Lower lobe of right lung (tissue), 2 donors: ENCODE results near the gene DPYSL3. TPM values are rescaled to one million over a fixed set of nuclear protein-coding genes. Genes with fewer than 3 reads are reported as not detected.

ENCODE experiments used
- ATAC-seq, 2 donors: fragments of 200-7000 bp; cut with Tn5 transposase; one replicate each; pipeline ENCODE4 v1.9.1; 2020 to 2022; ENCODE audit warnings: mild to moderate bottlenecking in 2 of 2, moderate library complexity in 2 of 2
- DNase-seq: peaks from one replicate; pipeline ENCODE4 v3.0.0-alpha.2; 2020
- H3K27ac ChIP-seq: fragments of 200-600 bp; one replicate; pipeline ENCODE4 v1.8.0; 2022
- H3K27me3 ChIP-seq: fragments of 200-600 bp; one replicate; pipeline ENCODE4 v1.8.0; 2022; ENCODE audit warnings: low read depth
- H3K36me3 ChIP-seq: fragments of 200-600 bp; one replicate; pipeline ENCODE4 v1.8.0; 2022; ENCODE audit warnings: mild to moderate bottlenecking
- H3K4me1 ChIP-seq: fragments of 200-600 bp; one replicate; pipeline ENCODE4 v1.8.0; 2022
- H3K4me3 ChIP-seq: fragments of 200-600 bp; one replicate; pipeline ENCODE4 v1.8.0; 2022; ENCODE audit warnings: mild to moderate bottlenecking
- H3K9me3 ChIP-seq: fragments of 200-600 bp; one replicate; pipeline ENCODE4 v1.8.0; 2022
- intact Hi-C: fragments of 100-400 bp; cut with DNase I; formaldehyde crosslinking; loops from one replicate; pipeline ENCODE4 v1.11.0; 2022
- total RNA-seq: library from RNA; stranded (reverse); fragmentation: NEBNext Ultra II Directional; extraction: Animal tissue kit (Norgen Biotek cat#: 25700); gene quantifications from one replicate; pipeline ENCODE4 v1.2.1, GENCODE V29; 2021
- TF ChIP-seq, protein P1 (sequence below): fragments of 200-600 bp; IDR thresholded peaks from one replicate; pipeline ENCODE4 v1.8.0; 2022; ENCODE audit warnings: antibody characterized with exemption, mild to moderate bottlenecking
- donor health status: DM: no; HTN: yes; CAD: no; lungs with severe emphysema.

DPYSL3 gene
- total RNA-seq, 1 donor from 2014 or later: 45.7 TPM

DNA sequence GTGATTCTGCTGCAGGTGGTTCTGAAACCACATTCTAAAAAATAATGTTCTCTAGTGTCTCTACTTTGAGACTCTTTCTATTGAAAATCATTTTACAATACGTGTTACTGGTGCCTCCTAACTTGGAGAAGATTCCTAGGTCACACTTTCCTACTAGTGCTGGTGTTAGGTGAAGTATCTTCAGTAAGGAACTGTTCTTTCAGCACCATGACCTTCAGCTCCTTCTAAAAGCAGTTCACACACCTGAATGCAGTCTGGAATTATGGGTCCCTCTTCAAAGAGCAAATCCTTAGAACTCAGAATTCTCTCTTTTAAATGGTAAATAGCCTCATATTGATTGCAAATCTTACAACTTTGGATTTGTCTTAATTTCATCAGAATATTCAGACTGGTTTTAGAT, 10.6 kb upstream of the DPYSL3 start:
- H3K9me3 ChIP-seq: no peaks in the 10 kb centered on the region
- DNase-seq (no peak), ATAC-seq (no peak)
- intact Hi-C loops: no loop called here
- no peak overlapping the region for H3K4me3 ChIP-seq
- H3K27ac ChIP-seq: no peak overlapping the region
- no peaks in the 10 kb centered on the region for H3K36me3 ChIP-seq
- TF ChIP-seq, protein P1, sequence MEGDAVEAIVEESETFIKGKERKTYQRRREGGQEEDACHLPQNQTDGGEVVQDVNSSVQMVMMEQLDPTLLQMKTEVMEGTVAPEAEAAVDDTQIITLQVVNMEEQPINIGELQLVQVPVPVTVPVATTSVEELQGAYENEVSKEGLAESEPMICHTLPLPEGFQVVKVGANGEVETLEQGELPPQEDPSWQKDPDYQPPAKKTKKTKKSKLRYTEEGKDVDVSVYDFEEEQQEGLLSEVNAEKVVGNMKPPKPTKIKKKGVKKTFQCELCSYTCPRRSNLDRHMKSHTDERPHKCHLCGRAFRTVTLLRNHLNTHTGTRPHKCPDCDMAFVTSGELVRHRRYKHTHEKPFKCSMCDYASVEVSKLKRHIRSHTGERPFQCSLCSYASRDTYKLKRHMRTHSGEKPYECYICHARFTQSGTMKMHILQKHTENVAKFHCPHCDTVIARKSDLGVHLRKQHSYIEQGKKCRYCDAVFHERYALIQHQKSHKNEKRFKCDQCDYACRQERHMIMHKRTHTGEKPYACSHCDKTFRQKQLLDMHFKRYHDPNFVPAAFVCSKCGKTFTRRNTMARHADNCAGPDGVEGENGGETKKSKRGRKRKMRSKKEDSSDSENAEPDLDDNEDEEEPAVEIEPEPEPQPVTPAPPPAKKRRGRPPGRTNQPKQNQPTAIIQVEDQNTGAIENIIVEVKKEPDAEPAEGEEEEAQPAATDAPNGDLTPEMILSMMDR: no peak
- H3K27me3 ChIP-seq: no peaks in the 10 kb centered on the region
- H3K4me1 ChIP-seq: no peaks in the 10 kb centered on the region

DNA sequence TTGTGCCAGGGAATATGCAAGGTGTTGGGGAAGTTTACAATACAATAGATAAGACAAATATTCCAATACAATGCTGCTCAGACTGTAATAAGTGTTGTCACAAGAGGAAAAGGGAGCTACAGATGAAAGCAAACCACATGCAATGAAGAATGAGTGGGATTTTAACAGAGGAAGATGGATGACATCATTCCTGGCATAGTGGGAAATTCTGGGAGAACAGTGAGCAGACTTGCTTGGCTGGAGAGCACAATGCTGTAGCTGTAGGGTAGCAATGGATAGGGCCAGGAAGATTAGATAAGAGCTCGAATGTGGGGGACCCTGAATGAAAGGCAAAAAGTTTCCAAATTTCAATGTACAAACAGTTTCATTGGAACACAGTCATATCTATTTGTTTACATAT, 9.5 kb upstream of the DPYSL3 start:
- no peaks in the 10 kb centered on the region for H3K9me3 ChIP-seq
- H3K27me3 ChIP-seq: no peaks in the 10 kb centered on the region
- no peak for ATAC-seq
- H3K4me3 ChIP-seq: no peak overlapping the region
- TF ChIP-seq, protein P1: no peak
- H3K4me1 ChIP-seq: no peaks in the 10 kb centered on the region
- no peak overlapping the region for H3K27ac ChIP-seq
- DNase-seq: no peak
- no peaks in the 10 kb centered on the region for H3K36me3 ChIP-seq
- intact Hi-C loops: no loop called here

DNA sequence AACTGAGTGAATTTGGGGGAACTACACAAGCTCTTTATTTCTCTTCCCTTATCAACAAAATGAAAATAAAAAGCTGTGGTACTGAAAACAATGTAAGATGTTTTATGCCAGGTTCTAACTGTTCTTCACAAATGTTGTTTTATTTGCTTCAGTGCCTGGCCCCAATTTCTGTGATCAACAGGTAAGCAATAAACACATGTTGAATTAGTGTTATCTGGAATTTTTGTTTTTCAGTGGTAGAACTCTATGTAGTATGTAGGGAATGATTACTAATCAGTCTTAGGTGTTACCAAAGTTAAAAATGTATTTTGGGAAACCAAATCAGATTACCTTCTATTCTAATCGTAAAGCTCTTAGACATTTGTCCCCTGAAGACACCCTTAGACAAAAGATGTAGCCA, 7.5 kb upstream of the DPYSL3 start:
- ATAC-seq: no peak
- no peak for DNase-seq
- intact Hi-C loops: no loop called here
- H3K27ac ChIP-seq: no peak overlapping the region
- no peaks in the 10 kb centered on the region for H3K4me1 ChIP-seq
- no peak overlapping the region for H3K4me3 ChIP-seq
- no peaks in the 10 kb centered on the region for H3K36me3 ChIP-seq
- H3K9me3 ChIP-seq: no peaks in the 10 kb centered on the region
- TF ChIP-seq, protein P1: no peak
- no peaks in the 10 kb centered on the region for H3K27me3 ChIP-seq

DNA sequence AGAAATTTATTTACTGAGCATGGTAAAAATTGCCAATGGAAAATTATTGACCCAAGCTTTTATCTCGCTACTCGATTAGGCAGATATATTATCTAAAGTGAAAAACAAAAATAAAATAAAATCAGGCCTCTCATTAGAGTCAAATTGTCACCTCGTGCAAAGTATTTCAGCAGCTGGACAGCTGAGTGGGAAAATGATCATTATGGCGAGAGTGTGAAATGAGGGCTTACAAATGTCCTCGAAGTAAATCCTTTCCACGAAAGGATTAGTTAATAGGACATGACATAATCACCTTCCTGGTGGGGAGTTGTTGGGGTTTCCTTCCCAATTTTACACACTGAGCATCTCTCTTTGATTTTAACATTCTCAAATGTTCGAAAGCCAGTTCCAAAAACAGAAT, 5.4 kb upstream of the DPYSL3 start:
- Histone ChIP-seq H3K9me3 (no peaks in the 10 kb centered on the region), H3K27me3 (peaks cover 2% of the 10 kb centered on the region), H3K4me1 (no peaks in the 10 kb centered on the region), H3K36me3 (no peaks in the 10 kb centered on the region), H3K27ac (no peak overlapping the region), H3K4me3 (no peak overlapping the region)
- TF ChIP-seq, protein P1: no peak
- intact Hi-C loops: no loop called here
- DNase-seq: no peak
- no peak for ATAC-seq

DNA sequence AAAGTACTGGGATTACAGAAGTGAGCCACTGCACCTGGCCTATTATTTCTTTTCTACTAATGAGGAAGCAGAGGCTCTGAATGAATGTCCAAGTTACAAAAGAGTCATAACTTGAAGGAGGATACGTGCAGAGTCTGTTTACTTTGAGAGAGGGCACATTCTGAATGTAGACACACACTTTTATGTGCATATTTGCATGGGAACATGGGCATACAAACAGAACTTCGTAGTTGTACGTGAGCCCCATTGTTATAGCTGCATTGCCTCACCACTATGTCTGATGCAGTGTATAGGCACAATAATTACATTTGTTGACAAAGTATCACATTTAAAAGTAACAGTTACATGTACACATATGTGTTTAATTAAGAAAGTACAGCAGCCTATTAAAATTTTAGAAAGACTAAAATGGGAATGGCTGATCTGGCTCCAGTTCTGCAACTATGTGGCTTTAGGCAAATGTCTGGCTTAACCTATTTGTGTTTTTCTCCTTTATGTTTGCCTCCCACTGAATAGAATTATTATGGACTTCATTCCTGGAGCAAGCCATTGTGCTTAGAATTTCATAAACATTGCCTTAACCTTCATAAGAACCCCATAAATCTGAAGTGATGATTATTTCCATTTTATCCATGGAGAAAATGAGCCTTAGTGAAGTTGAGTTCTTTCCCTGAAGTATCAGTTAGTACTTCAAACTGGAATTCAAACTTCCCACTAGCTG, 3.0 kb upstream of the DPYSL3 start:
- Histone ChIP-seq H3K9me3 (no peaks in the 10 kb centered on the region), H3K4me3 (no peak overlapping the region), H3K27me3 (peaks cover 15% of the 10 kb centered on the region), H3K4me1 (no peaks in the 10 kb centered on the region), H3K36me3 (no peaks in the 10 kb centered on the region), H3K27ac (no peak overlapping the region)
- DNase-seq: no peak
- no peak for ATAC-seq
- intact Hi-C loops: no loop called here
- TF ChIP-seq, protein P1: no peak
